ENCODE data around the gene SIGLEC6.

Gene SIGLEC6

GRCh38 chr19:51541458-51542357 lies 10.2 kb upstream of the SIGLEC6 start:
- H3K4me3 ChIP-seq (ENCODE audit: low read length): no peak overlapping the region
- TF ChIP-seq ZNF274 (IDR thresholded peaks at IDR 0.05; ENCODE audit: low read depth, low read length): no peak

- TF ChIP-seq ZNF274 (IDR thresholded peaks at IDR 0.05; ENCODE audit: low read depth, low read length): no peak
- no peak overlapping the region for H3K4me3 ChIP-seq (ENCODE audit: low read length)
Measured at GRCh38 chr19:51539821-51540366, 8.4 kb upstream of the SIGLEC6 start.

GRCh38 chr19:51535535-51535934 lies 4.1 kb upstream of the SIGLEC6 start:
- no peak overlapping the region for H3K4me3 ChIP-seq (ENCODE audit: low read length)
- no peak for TF ChIP-seq ZNF274 (IDR thresholded peaks at IDR 0.05; ENCODE audit: low read depth, low read length)

GRCh38 chr19:51530616-51531015 lies 854 bp downstream of the SIGLEC6 start:
- no peak for TF ChIP-seq ZNF274 (IDR thresholded peaks at IDR 0.05; ENCODE audit: low read depth, low read length)

GRCh38 chr19:51529301-51529700 lies 2.2 kb downstream of the SIGLEC6 start:
- TF ChIP-seq ZNF274 (IDR thresholded peaks at IDR 0.05; ENCODE audit: low read depth, low read length): no peak
- H3K4me3 ChIP-seq (ENCODE audit: low read length): no peak overlapping the region

More at GRCh38 chr19:51530616-51531015, 854 bp downstream of the SIGLEC6 start:
- no peak overlapping the region for H3K4me3 ChIP-seq (ENCODE audit: low read length)

- TF ChIP-seq ZNF274 (IDR thresholded peaks at IDR 0.05; ENCODE audit: low read depth, low read length): no peak
- H3K4me3 ChIP-seq (ENCODE audit: low read length): no peak overlapping the region
Measured at GRCh38 chr19:51525651-51526050, 5.8 kb downstream of the SIGLEC6 start.

- H3K4me3 ChIP-seq (ENCODE audit: low read length): no peak overlapping the region
- no peak for TF ChIP-seq ZNF274 (IDR thresholded peaks at IDR 0.05; ENCODE audit: low read depth, low read length)
Measured at GRCh38 chr19:51524666-51525264, 6.7 kb downstream of the SIGLEC6 start.

- no peak overlapping the region for H3K4me3 ChIP-seq (ENCODE audit: low read length)
- TF ChIP-seq ZNF274 (IDR thresholded peaks at IDR 0.05; ENCODE audit: low read depth, low read length): no peak
Measured at GRCh38 chr19:51521781-51522180, 9.7 kb downstream of the SIGLEC6 start.

- TF ChIP-seq ZNF274 (IDR thresholded peaks at IDR 0.05; ENCODE audit: low read depth, low read length): no peak
- no peak overlapping the region for H3K4me3 ChIP-seq (ENCODE audit: low read length)
Measured at GRCh38 chr19:51521357-51521756, 10.1 kb downstream of the SIGLEC6 start.

GRCh38 chr19:51520728-51521127 lies 10.7 kb downstream of the SIGLEC6 start:
- no peak overlapping the region for H3K4me3 ChIP-seq (ENCODE audit: low read length)
- TF ChIP-seq ZNF274 (IDR thresholded peaks at IDR 0.05; ENCODE audit: low read depth, low read length): no peak

GRCh38 chr19:51514866-51515481 lies 16.5 kb downstream of the SIGLEC6 start:
- TF ChIP-seq ZNF274 (IDR thresholded peaks at IDR 0.05; ENCODE audit: low read depth, low read length): no peak
- H3K4me3 ChIP-seq (ENCODE audit: low read length): no peak overlapping the region

- no peak overlapping the region for H3K4me3 ChIP-seq (ENCODE audit: low read length)
- TF ChIP-seq ZNF274 (IDR thresholded peaks at IDR 0.05; ENCODE audit: low read depth, low read length): no peak
Measured at GRCh38 chr19:51513968-51514367, 17.5 kb downstream of the SIGLEC6 start.

- TF ChIP-seq ZNF274 (IDR thresholded peaks at IDR 0.05; ENCODE audit: low read depth, low read length): no peak
- no peak overlapping the region for H3K4me3 ChIP-seq (ENCODE audit: low read length)
Measured at GRCh38 chr19:51511353-51511752, 20.1 kb downstream of the SIGLEC6 start.

GRCh38 chr19:51509823-51510660 lies 21.4 kb downstream of the SIGLEC6 start:
- H3K4me3 ChIP-seq (ENCODE audit: low read length): no peak overlapping the region
- no peak for TF ChIP-seq ZNF274 (IDR thresholded peaks at IDR 0.05; ENCODE audit: low read depth, low read length)
